SU-DHL-6 (cell line): ENCODE measurements around the gene AHDC1.

Experiments
- H2AFZ ChIP-seq: fragments of 200-600 bp; sonication (generic); 2 replicates; pipeline ENCODE4 v1.6.1; 2014; ENCODE audit warnings: low read depth, mild to moderate bottlenecking, moderate library complexity, mixed read lengths, antibody characterized with exemption, low read length; ENCODE audit not compliant: severe bottlenecking
- H3F3A ChIP-seq: fragments of 200-600 bp; shearing (Covaris generic); 2 replicates; pipeline ENCODE4 v1.6.0; 2016; ENCODE audit warnings: antibody characterized with exemption, mild to moderate bottlenecking; ENCODE audit not compliant: insufficient read depth
- H3K27ac ChIP-seq: fragments of 200-600 bp; sonication (generic); 2 replicates; pipeline ENCODE4 v1.5.1; 2016; ENCODE audit warnings: low read depth, mild to moderate bottlenecking, low read length, moderate library complexity, mixed read lengths
- H3K27me3 ChIP-seq: fragments of 200-600 bp; sonication (generic), shearing (Covaris generic); 2 replicates; pipeline ENCODE4 v1.6.0; 2014; ENCODE audit warnings: mild to moderate bottlenecking, low read length
- H3K36me3 ChIP-seq: fragments of 200-600 bp; sonication (generic); 2 replicates; pipeline ENCODE4 v1.6.1; 2014; ENCODE audit warnings: mild to moderate bottlenecking, low read length, mixed read lengths
- H3K4me2 ChIP-seq: fragments of 300-600, 200-600 bp; shearing (Covaris generic), sonication (generic); 2 replicates; pipeline ENCODE4 v1.6.0; 2014; ENCODE audit warnings: low read length, low read depth, mild to moderate bottlenecking; ENCODE audit not compliant: poor library complexity, severe bottlenecking
- H3K4me3 ChIP-seq: fragments of 200-600 bp; sonication (generic); 2 replicates; pipeline ENCODE4 v1.5.1; 2014; ENCODE audit warnings: antibody characterized with exemption, low read length, mild to moderate bottlenecking, mixed read lengths; ENCODE audit not compliant: insufficient read depth, poor library complexity, severe bottlenecking
- H3K79me2 ChIP-seq: fragments of 200-600 bp; sonication (generic); 2 replicates; pipeline ENCODE4 v1.6.1; 2014; ENCODE audit warnings: mild to moderate bottlenecking, low read length, moderate library complexity; ENCODE audit not compliant: insufficient read depth
- H3K9ac ChIP-seq: fragments of 200-600 bp; sonication (generic); 2 replicates; pipeline ENCODE4 v1.7.0; 2014; ENCODE audit warnings: mild to moderate bottlenecking, low read length
- H3K9me2 ChIP-seq: fragments of 200-600 bp; sonication (generic); replicated peaks from 2 replicates; pipeline ENCODE4 v1.6.1; 2014; ENCODE audit warnings: low read length; ENCODE audit not compliant: insufficient read depth
- H3K9me3 ChIP-seq: fragments of 200-600 bp; sonication (generic); 2 replicates; pipeline ENCODE4 v1.6.1; 2014; ENCODE audit warnings: low read length, mixed read lengths; ENCODE audit not compliant: insufficient read depth
- H4K20me1 ChIP-seq: fragments of 200-600 bp; sonication (generic); 2 replicates; pipeline ENCODE4 v1.6.1; 2014; ENCODE audit warnings: low read depth, mild to moderate bottlenecking, antibody characterized with exemption, low read length, moderate library complexity, mixed read lengths
- EZH2phosphoT487 ChIP-seq: fragments of 200-600 bp; sonication (generic), shearing (Covaris generic); conservative IDR thresholded peaks from 2 replicates; pipeline ENCODE4 v1.6.1; 2018; ENCODE audit warnings: mild to moderate bottlenecking, antibody characterized with exemption, low read length, moderate library complexity, mixed read lengths
- TF ChIP-seq, protein P1 (sequence below): fragments of 200-600 bp; sonication (generic); IDR thresholded peaks from one replicate; pipeline ENCODE4 v1.5.1; 2017; ENCODE audit warnings: antibody characterized with exemption, mild to moderate bottlenecking, low read length, moderate library complexity; ENCODE audit not compliant: insufficient read depth, poor library complexity, severe bottlenecking

Gene AHDC1

DNA sequence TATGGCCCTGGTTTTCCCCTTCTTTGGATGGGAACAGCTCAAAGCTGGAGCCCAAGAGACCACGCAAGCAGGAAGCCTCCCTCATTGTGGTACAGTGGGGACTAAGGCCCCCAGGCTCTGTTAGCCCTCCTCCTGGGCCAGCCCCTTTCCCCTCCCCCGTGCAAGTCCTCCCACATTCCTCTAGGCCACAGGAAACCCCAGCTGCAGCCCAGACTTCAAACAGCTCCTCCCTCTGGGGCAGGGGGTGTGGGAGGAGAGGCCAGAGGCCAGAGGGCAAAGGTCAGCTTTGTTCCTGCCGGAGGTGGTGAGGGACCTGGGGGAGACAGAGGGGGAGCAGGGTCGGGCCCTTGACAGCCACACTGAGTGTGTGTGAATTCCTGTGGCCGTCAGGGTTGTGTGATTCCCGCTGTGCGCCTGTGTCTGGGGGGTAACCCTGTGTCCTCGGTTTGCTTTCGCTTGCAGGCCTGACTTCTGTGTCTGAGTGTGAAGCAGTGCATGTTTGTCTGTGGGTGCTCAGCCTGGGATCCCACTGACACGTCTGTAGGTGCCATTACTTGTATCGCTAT lies 3.4 kb upstream of the AHDC1 start:
- Histone ChIP-seq H3F3A (no peaks in the 10 kb centered on the region), H3K27ac (no peak overlapping the region), H3K4me2 (no peak overlapping the region), H4K20me1 (no peaks in the 10 kb centered on the region), H3K9ac (no peak overlapping the region), H3K9me2 (no peaks in the 10 kb centered on the region), H3K27me3 (no peaks in the 10 kb centered on the region), H3K9me3 (no peaks in the 10 kb centered on the region), H3K4me3 (no peak overlapping the region), H2AFZ (no peak overlapping the region), H3K79me2 (no peaks in the 10 kb centered on the region), H3K36me3 (no peaks in the 10 kb centered on the region)
- TF ChIP-seq EZH2phosphoT487 = no peak
- TF ChIP-seq, protein P1, sequence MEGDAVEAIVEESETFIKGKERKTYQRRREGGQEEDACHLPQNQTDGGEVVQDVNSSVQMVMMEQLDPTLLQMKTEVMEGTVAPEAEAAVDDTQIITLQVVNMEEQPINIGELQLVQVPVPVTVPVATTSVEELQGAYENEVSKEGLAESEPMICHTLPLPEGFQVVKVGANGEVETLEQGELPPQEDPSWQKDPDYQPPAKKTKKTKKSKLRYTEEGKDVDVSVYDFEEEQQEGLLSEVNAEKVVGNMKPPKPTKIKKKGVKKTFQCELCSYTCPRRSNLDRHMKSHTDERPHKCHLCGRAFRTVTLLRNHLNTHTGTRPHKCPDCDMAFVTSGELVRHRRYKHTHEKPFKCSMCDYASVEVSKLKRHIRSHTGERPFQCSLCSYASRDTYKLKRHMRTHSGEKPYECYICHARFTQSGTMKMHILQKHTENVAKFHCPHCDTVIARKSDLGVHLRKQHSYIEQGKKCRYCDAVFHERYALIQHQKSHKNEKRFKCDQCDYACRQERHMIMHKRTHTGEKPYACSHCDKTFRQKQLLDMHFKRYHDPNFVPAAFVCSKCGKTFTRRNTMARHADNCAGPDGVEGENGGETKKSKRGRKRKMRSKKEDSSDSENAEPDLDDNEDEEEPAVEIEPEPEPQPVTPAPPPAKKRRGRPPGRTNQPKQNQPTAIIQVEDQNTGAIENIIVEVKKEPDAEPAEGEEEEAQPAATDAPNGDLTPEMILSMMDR = no peak

GRCh38 chr1:27606708-27607238 lies 2.8 kb upstream of the AHDC1 start:
- Histone ChIP-seq H3K27ac (no peak overlapping the region), H3K36me3 (no peaks in the 10 kb centered on the region), H3K9ac (no peak overlapping the region), H3K9me2 (no peaks in the 10 kb centered on the region), H3K9me3 (no peaks in the 10 kb centered on the region), H3K4me2 (no peak overlapping the region), H3F3A (no peaks in the 10 kb centered on the region), H2AFZ (no peak overlapping the region), H3K4me3 (no peak overlapping the region), H3K27me3 (no peaks in the 10 kb centered on the region), H3K79me2 (no peaks in the 10 kb centered on the region), H4K20me1 (no peaks in the 10 kb centered on the region)
- TF ChIP-seq EZH2phosphoT487 = no peak
- TF ChIP-seq, protein P1 = no peak

DNA sequence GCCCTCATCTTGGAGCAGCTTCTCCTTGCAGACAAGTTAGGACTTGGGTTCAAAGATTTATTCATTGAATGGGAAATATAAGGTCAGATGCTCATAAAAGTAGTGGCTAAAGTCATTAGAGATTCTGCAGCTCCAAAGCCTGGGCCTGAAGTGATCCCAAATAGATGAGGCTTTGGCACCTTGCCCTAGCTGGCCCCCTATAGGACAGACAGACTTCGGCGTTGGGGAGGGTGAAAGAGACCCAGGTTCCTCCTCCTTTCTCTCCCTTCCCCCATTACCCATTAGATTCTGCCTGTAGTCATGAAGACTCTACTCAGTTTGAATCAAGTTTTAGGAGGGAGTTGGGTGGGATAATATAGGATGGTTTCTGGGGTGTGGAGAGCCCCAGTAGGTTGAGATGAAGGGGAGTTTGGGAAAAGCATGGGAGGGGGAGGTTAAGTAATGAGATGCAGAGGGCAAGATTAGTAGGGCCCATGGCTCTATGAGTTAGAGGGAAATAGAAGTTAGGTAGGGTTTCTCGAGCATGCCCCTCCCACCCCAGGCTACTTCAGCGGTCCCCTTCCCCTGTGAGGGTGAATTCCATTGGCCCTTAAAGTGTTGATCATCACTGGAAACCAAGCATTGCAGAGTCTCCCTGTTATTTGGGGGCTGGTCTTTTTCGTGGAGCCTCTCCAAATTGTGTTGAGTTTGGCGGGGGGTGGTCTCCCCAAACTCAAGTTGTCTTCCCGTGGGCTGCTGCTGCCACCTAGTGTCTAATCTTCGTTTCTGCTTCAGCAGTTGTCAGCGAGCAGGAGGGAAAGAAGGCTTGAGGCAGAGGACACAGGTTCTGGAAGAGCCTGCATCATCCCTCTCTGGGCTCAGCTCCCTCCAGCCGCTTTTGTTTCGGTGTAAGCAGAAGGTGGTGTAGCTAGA lies 2.1 kb upstream of the AHDC1 start:
- no peaks in the 10 kb centered on the region for H3K9me2 ChIP-seq
- no peaks in the 10 kb centered on the region for H4K20me1 ChIP-seq
- H3K36me3 ChIP-seq = no peaks in the 10 kb centered on the region
- H3K27me3 ChIP-seq = no peaks in the 10 kb centered on the region
- no peaks in the 10 kb centered on the region for H3K9me3 ChIP-seq
- no peak overlapping the region for H3K27ac ChIP-seq
- H3F3A ChIP-seq = no peaks in the 10 kb centered on the region
- H3K9ac ChIP-seq = no peak overlapping the region
- H3K4me3 ChIP-seq = no peak overlapping the region
- H2AFZ ChIP-seq = no peak overlapping the region
- H3K4me2 ChIP-seq = no peak overlapping the region
- no peak for TF ChIP-seq EZH2phosphoT487
- TF ChIP-seq, protein P1 = peak; percentile 86
- H3K79me2 ChIP-seq = no peaks in the 10 kb centered on the region
